NB4 (cell line): ENCODE results near the gene C11orf21.

ENCODE experiments used
- DNase-seq: peaks from one replicate; pipeline ENCODE4 v3.0.0; 2010; ENCODE audit warnings: low read depth
- H3K4me3 ChIP-seq: one replicate; pipeline ENCODE4 v1.5.1; 2011; ENCODE audit warnings: mild to moderate bottlenecking, low read depth, low read length, moderate library complexity
- MAX ChIP-seq: IDR thresholded peaks from 2 replicates; pipeline ENCODE4 v1.6.1; 2011; ENCODE audit warnings: low read depth, low read length
- MYC ChIP-seq: IDR thresholded peaks from 2 replicates; pipeline ENCODE4 v1.6.1; 2011; ENCODE audit warnings: low read depth, low read length
- POLR2A ChIP-seq: IDR thresholded peaks from 2 replicates; pipeline ENCODE4 v1.6.1; 2011; ENCODE audit warnings: mild to moderate bottlenecking; ENCODE audit not compliant: insufficient read length; ENCODE audit errors: extremely low read depth
- TF ChIP-seq, protein P1 (sequence below): IDR thresholded peaks from one replicate; pipeline ENCODE4 v1.5.1; 2012; ENCODE audit warnings: low read depth, low read length

Gene C11orf21

DNA sequence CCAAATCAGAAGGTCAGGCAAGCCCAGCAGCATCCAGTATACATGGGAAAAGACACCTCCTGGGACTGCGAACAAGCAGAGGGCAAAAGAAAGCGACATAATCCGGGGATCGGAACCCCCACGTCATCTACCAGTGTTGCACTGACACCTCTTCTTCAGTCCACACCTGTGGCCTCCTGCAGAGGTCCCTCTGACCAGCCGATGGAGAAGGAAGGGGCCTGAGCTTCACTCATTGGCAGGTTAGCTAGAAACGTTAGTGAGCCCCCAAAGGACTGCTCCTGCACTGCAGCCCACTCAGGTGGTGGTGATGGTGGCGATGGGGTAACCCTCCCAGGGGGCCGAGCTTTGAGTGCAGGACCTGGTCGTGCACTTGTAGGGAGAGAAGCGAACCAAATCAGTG, 53.5 kb downstream of the C11orf21 start:
- TF ChIP-seq, protein P1, sequence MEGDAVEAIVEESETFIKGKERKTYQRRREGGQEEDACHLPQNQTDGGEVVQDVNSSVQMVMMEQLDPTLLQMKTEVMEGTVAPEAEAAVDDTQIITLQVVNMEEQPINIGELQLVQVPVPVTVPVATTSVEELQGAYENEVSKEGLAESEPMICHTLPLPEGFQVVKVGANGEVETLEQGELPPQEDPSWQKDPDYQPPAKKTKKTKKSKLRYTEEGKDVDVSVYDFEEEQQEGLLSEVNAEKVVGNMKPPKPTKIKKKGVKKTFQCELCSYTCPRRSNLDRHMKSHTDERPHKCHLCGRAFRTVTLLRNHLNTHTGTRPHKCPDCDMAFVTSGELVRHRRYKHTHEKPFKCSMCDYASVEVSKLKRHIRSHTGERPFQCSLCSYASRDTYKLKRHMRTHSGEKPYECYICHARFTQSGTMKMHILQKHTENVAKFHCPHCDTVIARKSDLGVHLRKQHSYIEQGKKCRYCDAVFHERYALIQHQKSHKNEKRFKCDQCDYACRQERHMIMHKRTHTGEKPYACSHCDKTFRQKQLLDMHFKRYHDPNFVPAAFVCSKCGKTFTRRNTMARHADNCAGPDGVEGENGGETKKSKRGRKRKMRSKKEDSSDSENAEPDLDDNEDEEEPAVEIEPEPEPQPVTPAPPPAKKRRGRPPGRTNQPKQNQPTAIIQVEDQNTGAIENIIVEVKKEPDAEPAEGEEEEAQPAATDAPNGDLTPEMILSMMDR: no peak
- TF ChIP-seq MAX: no peak
- H3K4me3 ChIP-seq: no peak overlapping the region
- DNase-seq: no peak

DNA sequence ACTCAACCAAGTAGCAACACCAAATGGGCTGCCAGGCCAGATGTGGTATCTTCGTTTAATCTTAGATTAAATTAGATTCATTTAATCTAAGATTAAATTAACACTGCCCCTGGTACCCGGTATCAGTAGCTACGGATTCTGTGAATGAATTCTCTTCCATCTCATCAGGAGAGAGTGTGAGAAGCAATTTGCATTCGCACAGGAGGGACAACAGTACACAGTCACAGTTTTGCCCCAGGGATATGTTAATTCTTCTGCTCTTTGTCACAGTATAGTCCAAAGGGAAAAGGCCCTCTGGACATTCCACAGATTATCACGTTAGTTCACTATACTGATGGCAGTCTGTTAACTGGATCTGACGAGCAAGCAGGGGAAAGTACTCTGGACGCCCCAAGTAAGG, 54.2 kb downstream of the C11orf21 start:
- TF ChIP-seq POLR2A (no peak), MAX (no peak), MYC (no peak)
- TF ChIP-seq, protein P1: no peak
- no peak for DNase-seq
- H3K4me3 ChIP-seq: no peak overlapping the region
